ENCODE results near the gene SLC6A3.

- TF ChIP-seq TEAD2 (CRISPR knock-in tag; IDR thresholded peaks at IDR 0.05) (no peak), ZNF740 (CRISPR knock-in tag; IDR thresholded peaks at IDR 0.05) (no peak), CTCF (CRISPR knock-in tag; IDR thresholded peaks at IDR 0.05) (no peak), MAX (IDR thresholded peaks at IDR 0.05) (no peak), ZNF10 (CRISPR knock-in tag; IDR thresholded peaks at IDR 0.05; ENCODE audit: borderline replicate concordance, low read depth) (no peak), MTA1 (CRISPR knock-in tag; IDR thresholded peaks at IDR 0.05; ENCODE audit: borderline replicate concordance) (no peak), TOPORS (CRISPR knock-in tag; IDR thresholded peaks at IDR 0.05) (no peak)
These were observed 30.8 kb downstream of the SLC6A3 start for GRCh38 chr5:1414311-1415058.
